ENCODE data around the gene PRR20D. TPM values are rescaled to one million over a fixed set of nuclear protein-coding genes. Genes with fewer than 3 reads are reported as not detected.

The PRR20D gene
- total RNA-seq, 1 donor from 2014 or later = not detected

DNA sequence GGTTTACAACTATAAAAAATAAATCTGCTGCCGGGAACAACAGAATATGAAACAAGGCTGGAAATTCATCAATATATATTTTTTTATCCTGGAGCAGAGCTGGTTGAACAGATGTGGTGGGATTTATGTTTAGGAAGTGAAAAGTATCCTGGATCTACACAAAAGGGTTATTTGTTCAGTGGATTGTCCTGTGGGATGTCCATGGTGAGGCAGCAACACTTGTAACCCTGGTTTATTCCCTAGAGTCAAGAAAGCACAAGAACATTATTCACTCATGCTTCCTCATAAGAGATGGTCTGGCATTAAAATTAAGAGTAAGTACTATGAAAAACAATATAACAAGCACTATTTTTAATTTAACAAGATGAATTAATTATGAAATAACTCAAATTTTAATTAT lies 52.6 kb downstream of the PRR20D start:
- DNase-seq (ENCODE audit: low spot score) = no peak
- no peaks in the 10 kb centered on the region for H3K9me3 Mint-ChIP-seq (ENCODE audit: low read depth)
- H3K4me1 Mint-ChIP-seq (ENCODE audit: low read depth) = no peaks in the 10 kb centered on the region
- no peaks in the 10 kb centered on the region for H3K27me3 Mint-ChIP-seq (ENCODE audit: low read depth)
- no peak overlapping the region for H3K4me3 Mint-ChIP-seq (ENCODE audit: unreplicated experiment)
- no peak overlapping the region for H3K27ac Mint-ChIP-seq (ENCODE audit: unreplicated experiment)
- H3K36me3 Mint-ChIP-seq (ENCODE audit: low read depth) = no peaks in the 10 kb centered on the region
- TF ChIP-seq, protein P1, sequence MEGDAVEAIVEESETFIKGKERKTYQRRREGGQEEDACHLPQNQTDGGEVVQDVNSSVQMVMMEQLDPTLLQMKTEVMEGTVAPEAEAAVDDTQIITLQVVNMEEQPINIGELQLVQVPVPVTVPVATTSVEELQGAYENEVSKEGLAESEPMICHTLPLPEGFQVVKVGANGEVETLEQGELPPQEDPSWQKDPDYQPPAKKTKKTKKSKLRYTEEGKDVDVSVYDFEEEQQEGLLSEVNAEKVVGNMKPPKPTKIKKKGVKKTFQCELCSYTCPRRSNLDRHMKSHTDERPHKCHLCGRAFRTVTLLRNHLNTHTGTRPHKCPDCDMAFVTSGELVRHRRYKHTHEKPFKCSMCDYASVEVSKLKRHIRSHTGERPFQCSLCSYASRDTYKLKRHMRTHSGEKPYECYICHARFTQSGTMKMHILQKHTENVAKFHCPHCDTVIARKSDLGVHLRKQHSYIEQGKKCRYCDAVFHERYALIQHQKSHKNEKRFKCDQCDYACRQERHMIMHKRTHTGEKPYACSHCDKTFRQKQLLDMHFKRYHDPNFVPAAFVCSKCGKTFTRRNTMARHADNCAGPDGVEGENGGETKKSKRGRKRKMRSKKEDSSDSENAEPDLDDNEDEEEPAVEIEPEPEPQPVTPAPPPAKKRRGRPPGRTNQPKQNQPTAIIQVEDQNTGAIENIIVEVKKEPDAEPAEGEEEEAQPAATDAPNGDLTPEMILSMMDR (IDR thresholded peaks at IDR 0.05) = no peak

Other genes starting within 250 kb of the PRR20D start
- gene PRR20A, start 19.7 kb upstream of the PRR20D start, total RNA-seq = not detected in 3 replicates
- not detected in 3 replicates for gene PRR20B, start 13.1 kb upstream of the PRR20D start, total RNA-seq
- not detected in 3 replicates for gene PRR20C, start 6.6 kb upstream of the PRR20D start, total RNA-seq
- not detected in 3 replicates for gene PRR20E, start 6.6 kb downstream of the PRR20D start, total RNA-seq

All from chondrocyte (in vitro differentiated cells).